Mesothelial cell of epicardium (in vitro differentiated cells): Measurements from ENCODE around the gene HIVEP3. TPM values are rescaled to one million over a fixed set of nuclear protein-coding genes. Genes with fewer than 3 reads are reported as not detected.
A peak's percentile ranks its signal among the peaks of the same experiment; 100 is the strongest.

Experiments used
- DNase-seq, 2 experiments: peaks; one replicate each; pipeline ENCODE4 v3.0.0; 2021; ENCODE audit warnings: low spot score in 2 of 2; ENCODE audit not compliant: unreplicated experiment in 2 of 2
- H3K27ac Mint-ChIP-seq: 2 replicates; pipeline ENCODE4 v1.8.0; 2021; ENCODE audit warnings: mixed read lengths
- H3K27me3 Mint-ChIP-seq: 2 replicates; pipeline ENCODE4 v1.8.0; 2021; ENCODE audit warnings: low read depth, mixed read lengths
- H3K36me3 Mint-ChIP-seq: 2 replicates; pipeline ENCODE4 v1.8.0; 2021; ENCODE audit warnings: mixed read lengths
- H3K4me1 Mint-ChIP-seq: 2 replicates; pipeline ENCODE4 v1.8.0; 2021; ENCODE audit warnings: mixed read lengths
- H3K4me3 Mint-ChIP-seq: 2 replicates; pipeline ENCODE4 v1.8.0; 2021; ENCODE audit warnings: mild to moderate bottlenecking, moderate library complexity, mixed read lengths
- H3K9me3 Mint-ChIP-seq: 2 replicates; pipeline ENCODE4 v1.8.0; 2021; ENCODE audit warnings: mixed read lengths
- total RNA-seq: library from RNA; stranded (reverse); gene quantifications from 3 replicates; pipeline ENCODE4 v1.2.1, GENCODE V29; 2021
- TF ChIP-seq, protein P1 (sequence below): fragments of 200-600 bp; sonication (generic); IDR thresholded peaks from one replicate; pipeline ENCODE4 v1.5.0; 2021; ENCODE audit warnings: antibody characterized with exemption; ENCODE audit not compliant: unreplicated experiment

Gene HIVEP3
- total RNA-seq, 1 donor from 2014 or later, result 8.9 TPM

GRCh38 chr1:41846625-41847405, 71.9 kb downstream of the HIVEP3 start:
- Mint-ChIP-seq H3K4me3 (no peak overlapping the region), H3K36me3 (no peaks in the 10 kb centered on the region), H3K4me1 (peaks cover 11% of the 10 kb centered on the region), H3K27ac (no peak overlapping the region), H3K9me3 (no peaks in the 10 kb centered on the region), H3K27me3 (no peaks in the 10 kb centered on the region)
- DNase-seq, result no peak
- TF ChIP-seq, protein P1, sequence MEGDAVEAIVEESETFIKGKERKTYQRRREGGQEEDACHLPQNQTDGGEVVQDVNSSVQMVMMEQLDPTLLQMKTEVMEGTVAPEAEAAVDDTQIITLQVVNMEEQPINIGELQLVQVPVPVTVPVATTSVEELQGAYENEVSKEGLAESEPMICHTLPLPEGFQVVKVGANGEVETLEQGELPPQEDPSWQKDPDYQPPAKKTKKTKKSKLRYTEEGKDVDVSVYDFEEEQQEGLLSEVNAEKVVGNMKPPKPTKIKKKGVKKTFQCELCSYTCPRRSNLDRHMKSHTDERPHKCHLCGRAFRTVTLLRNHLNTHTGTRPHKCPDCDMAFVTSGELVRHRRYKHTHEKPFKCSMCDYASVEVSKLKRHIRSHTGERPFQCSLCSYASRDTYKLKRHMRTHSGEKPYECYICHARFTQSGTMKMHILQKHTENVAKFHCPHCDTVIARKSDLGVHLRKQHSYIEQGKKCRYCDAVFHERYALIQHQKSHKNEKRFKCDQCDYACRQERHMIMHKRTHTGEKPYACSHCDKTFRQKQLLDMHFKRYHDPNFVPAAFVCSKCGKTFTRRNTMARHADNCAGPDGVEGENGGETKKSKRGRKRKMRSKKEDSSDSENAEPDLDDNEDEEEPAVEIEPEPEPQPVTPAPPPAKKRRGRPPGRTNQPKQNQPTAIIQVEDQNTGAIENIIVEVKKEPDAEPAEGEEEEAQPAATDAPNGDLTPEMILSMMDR, result no peak

- DNase-seq, result no peak
- Mint-ChIP-seq H3K27me3 (no peaks in the 10 kb centered on the region), H3K36me3 (no peaks in the 10 kb centered on the region), H3K27ac (no peak overlapping the region), H3K9me3 (no peaks in the 10 kb centered on the region), H3K4me3 (no peak overlapping the region), H3K4me1 (peaks cover 11% of the 10 kb centered on the region)
- TF ChIP-seq, protein P1, result no peak
These were observed 73.9 kb downstream of the HIVEP3 start for GRCh38 chr1:41844781-41845272.

GRCh38 chr1:41844255-41844654, 74.5 kb downstream of the HIVEP3 start:
- H3K9me3 Mint-ChIP-seq, result no peaks in the 10 kb centered on the region
- H3K4me3 Mint-ChIP-seq, result no peak overlapping the region
- H3K27ac Mint-ChIP-seq, result no peak overlapping the region
- H3K36me3 Mint-ChIP-seq, result no peaks in the 10 kb centered on the region
- peaks cover 11% of the 10 kb centered on the region for H3K4me1 Mint-ChIP-seq
- TF ChIP-seq, protein P1, result no peak
- H3K27me3 Mint-ChIP-seq, result no peaks in the 10 kb centered on the region
- no peak for DNase-seq

GRCh38 chr1:41842993-41843755, 75.5 kb downstream of the HIVEP3 start:
- H3K27ac Mint-ChIP-seq, result no peak overlapping the region
- TF ChIP-seq, protein P1, result no peak

DNA sequence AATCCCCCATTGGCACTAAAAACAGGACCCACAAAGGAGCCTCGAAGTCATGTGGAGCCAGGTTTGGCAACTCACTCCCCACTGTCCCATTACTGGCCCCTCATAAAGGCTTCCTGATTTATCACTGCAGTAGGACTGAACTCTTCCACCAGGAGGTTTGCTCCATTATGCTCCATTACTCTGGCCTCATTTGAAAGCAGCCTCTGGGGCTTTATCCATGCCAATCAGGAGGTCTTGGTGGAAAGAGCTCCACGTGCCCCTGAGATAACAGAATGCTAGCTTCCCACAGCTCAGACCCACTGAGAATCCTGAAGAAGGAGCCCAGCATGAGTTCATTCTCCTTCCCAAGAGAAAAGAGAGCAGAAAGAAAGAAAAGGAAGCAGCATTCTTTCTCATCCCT, 76.4 kb downstream of the HIVEP3 start:
- peaks cover 11% of the 10 kb centered on the region for H3K4me1 Mint-ChIP-seq
- H3K4me3 Mint-ChIP-seq, result no peak overlapping the region
- TF ChIP-seq, protein P1, result no peak
- DNase-seq, result no peak
- H3K27me3 Mint-ChIP-seq, result no peaks in the 10 kb centered on the region
- peak overlapping the region; percentile 3 for H3K27ac Mint-ChIP-seq
- no peaks in the 10 kb centered on the region for H3K9me3 Mint-ChIP-seq
- H3K36me3 Mint-ChIP-seq, result no peaks in the 10 kb centered on the region

More at GRCh38 chr1:41842993-41843755, 75.5 kb downstream of the HIVEP3 start:
- H3K27me3 Mint-ChIP-seq, result no peaks in the 10 kb centered on the region
- no peak overlapping the region for H3K4me3 Mint-ChIP-seq
- no peaks in the 10 kb centered on the region for H3K36me3 Mint-ChIP-seq
- no peak for DNase-seq
- no peaks in the 10 kb centered on the region for H3K9me3 Mint-ChIP-seq
- H3K4me1 Mint-ChIP-seq, result peaks cover 11% of the 10 kb centered on the region
